ENCODE results near the gene TSHZ2.

Gene TSHZ2

DNA sequence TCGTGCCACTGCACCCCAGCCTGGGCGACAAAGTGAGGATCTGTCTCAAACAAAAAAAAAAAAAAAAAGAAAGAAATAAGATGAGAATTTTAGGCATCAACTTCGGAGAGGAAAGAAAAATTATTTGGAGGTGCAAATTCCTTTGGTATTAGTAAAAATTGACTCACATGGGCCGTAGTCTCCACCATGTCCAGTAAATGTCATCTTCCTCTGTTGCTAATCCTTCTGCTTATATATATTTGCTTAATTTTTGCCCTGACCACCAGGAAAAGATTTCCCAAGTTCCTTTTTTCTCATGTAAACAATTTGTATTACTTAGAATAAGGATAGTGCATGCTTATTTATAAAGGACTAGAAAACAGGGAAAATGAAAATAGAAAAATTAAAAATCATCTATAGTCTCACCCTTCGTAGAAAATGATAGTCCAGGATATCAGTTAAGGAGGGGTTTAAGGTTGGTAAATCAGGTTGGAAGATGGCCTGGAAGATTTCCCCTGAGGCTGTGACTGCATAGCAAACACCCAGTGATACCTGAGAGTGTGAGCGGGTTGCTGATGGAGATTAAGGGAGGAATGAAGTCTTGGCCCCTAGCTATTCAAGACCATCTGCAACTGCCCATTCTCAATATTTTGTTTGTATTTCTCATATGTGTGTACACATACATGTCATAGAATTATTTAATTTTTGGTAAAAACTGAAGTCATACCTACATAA lies 380.7 kb downstream of the TSHZ2 start:
- no peak for DNase-seq (ENCODE audit: low read depth)
- TF ChIP-seq, protein P1, sequence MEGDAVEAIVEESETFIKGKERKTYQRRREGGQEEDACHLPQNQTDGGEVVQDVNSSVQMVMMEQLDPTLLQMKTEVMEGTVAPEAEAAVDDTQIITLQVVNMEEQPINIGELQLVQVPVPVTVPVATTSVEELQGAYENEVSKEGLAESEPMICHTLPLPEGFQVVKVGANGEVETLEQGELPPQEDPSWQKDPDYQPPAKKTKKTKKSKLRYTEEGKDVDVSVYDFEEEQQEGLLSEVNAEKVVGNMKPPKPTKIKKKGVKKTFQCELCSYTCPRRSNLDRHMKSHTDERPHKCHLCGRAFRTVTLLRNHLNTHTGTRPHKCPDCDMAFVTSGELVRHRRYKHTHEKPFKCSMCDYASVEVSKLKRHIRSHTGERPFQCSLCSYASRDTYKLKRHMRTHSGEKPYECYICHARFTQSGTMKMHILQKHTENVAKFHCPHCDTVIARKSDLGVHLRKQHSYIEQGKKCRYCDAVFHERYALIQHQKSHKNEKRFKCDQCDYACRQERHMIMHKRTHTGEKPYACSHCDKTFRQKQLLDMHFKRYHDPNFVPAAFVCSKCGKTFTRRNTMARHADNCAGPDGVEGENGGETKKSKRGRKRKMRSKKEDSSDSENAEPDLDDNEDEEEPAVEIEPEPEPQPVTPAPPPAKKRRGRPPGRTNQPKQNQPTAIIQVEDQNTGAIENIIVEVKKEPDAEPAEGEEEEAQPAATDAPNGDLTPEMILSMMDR (conservative IDR thresholded peaks at IDR 0.05; ENCODE audit: low read depth, low read length) = no peak
- no peak overlapping the region for H3K4me3 ChIP-seq (ENCODE audit: low read depth, low read length)

DNA sequence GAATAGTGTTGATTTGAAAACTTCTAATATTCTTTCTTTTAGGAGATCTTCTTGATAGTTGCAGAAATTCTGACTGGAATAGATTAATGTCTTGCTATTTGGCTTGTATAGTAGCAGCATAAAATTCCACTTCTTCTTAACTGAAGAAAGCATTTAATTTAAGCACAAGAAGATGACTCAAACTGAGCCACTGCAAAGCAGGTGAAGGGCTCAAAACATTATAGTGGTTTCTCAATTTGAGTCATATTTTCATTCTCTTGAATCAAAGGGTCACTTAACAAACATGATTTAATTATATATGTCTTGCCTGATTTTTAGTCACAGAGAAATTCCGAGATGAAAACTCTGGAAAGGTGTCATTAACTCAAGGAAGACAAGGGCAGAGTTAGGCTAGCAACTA lies 382.2 kb downstream of the TSHZ2 start:
- H3K4me3 ChIP-seq (ENCODE audit: low read depth, low read length) = no peak overlapping the region
- no peak for DNase-seq (ENCODE audit: low read depth)
- TF ChIP-seq, protein P1 (conservative IDR thresholded peaks at IDR 0.05; ENCODE audit: low read depth, low read length) = no peak

DNA sequence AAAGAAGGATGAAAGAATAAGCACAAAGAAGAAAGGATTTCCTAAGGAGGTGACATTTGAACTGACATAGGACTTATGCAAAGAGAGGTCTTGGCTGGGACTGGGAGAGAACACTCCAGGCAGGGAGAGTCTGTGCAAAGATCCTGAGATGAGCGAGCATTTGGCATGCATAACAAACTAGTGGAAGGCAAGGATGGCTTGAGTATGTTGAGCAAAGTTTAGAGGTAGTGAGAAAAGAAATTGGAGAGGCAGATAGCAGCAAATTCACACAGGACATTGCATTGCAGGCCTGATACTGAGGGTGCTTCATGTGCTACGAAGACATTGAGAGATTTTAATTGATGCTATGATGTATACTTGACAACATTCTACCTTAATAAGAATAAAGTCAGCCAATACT lies 383.6 kb downstream of the TSHZ2 start:
- no peak for DNase-seq (ENCODE audit: low read depth)
- TF ChIP-seq, protein P1 (conservative IDR thresholded peaks at IDR 0.05; ENCODE audit: low read depth, low read length) = no peak
- no peak overlapping the region for H3K4me3 ChIP-seq (ENCODE audit: low read depth, low read length)

DNA sequence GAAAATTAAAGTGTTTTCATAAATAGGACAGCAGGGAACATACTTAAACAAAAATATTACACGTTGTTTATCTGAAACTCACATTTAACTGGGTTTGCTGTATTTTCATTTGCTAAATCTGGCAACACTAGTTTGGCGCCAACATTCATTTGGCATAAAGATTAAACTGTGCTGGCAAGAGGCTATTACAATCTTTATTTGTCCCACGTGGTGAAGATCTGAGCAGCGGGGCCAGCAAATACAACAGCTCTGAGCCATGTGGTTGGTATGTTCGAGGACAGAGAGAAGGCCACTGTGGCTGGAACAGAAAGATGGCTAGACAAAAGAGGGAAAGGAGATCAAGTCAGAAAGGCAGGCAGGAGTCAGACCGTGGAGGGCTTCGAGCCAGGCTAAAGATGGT lies 387.3 kb downstream of the TSHZ2 start:
- TF ChIP-seq, protein P1 (conservative IDR thresholded peaks at IDR 0.05; ENCODE audit: low read depth, low read length) = no peak
- no peak overlapping the region for H3K4me3 ChIP-seq (ENCODE audit: low read depth, low read length)
- DNase-seq (ENCODE audit: low read depth) = no peak

DNA sequence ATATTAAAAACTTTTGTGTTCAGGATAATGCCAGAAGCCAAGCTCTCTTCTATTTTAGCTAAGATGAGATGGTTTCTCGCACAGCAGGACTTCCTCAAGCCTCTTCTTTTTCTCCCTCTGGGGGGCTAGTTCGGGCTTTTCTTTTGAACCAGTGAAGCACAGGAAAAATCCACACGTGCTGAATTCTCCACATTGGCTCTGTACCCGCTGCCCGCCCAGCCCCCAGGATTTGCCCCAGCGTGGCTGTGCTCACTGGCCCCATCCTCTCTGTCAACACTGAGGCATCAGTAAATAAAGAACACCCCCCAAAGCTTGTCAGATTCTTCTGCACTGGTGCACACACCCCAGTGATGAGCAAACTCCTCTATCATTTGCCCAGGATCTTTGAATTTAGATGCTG lies 388.7 kb downstream of the TSHZ2 start:
- TF ChIP-seq, protein P1 (conservative IDR thresholded peaks at IDR 0.05; ENCODE audit: low read depth, low read length) = no peak
- DNase-seq (ENCODE audit: low read depth) = no peak

DNA sequence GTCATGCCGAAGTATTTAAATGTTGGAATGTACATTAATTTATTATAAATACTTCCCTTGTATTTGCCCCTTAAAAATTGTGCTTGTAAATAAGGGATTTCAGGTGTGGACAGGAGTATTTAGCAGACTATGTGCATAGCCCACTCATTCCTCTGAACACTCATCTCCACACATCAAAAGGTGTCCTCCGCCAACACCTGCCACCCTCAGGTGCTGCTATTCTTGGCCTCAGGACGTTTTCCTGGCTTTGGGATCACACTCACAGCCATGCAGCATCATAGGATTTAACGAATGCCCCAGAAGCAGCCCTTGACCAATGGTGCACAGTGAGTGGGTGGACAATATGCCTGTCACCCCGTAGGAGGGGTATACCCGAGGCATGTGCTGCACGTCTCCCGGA lies 390.6 kb downstream of the TSHZ2 start:
- no peak overlapping the region for H3K4me3 ChIP-seq (ENCODE audit: low read depth, low read length)
- DNase-seq (ENCODE audit: low read depth) = no peak
- TF ChIP-seq, protein P1 (conservative IDR thresholded peaks at IDR 0.05; ENCODE audit: low read depth, low read length) = no peak

More for the DNA sequence above, 388.7 kb downstream of the TSHZ2 start:
- no peak overlapping the region for H3K4me3 ChIP-seq (ENCODE audit: low read depth, low read length)

DNA sequence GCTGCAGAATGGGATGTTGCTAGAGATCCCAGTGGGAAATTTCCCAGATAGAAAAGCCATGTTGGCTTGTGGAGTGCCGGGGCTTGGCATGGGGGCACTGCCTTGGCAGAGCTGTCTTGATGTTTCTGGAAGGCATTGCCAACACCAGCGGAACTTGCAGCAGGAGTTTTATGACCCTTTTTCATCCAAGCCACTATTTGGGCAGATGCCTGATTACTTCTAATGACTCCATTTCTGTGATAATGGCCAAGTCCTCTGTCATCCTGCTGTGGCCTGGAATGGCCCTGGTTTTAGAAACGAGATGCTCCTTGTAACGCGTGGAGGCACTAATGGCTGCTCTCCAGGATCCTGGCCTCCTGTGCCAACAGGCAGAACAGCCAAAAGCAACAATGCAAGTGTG lies 392.5 kb downstream of the TSHZ2 start:
- H3K4me3 ChIP-seq (ENCODE audit: low read depth, low read length) = no peak overlapping the region
- DNase-seq (ENCODE audit: low read depth) = no peak
- TF ChIP-seq, protein P1 (conservative IDR thresholded peaks at IDR 0.05; ENCODE audit: low read depth, low read length) = no peak
